Heart left ventricle (tissue), 16 donors: Measurements from ENCODE around the gene STBD1. TPM values are rescaled to one million over a fixed set of nuclear protein-coding genes. Genes with fewer than 3 reads are reported as not detected.
A peak's percentile ranks its signal among the peaks of the same experiment; 100 is the strongest.

ENCODE experiments used
- ATAC-seq, 4 donors: fragments of 200-7000 bp; cut with Tn5 transposase; one replicate each; pipeline ENCODE4 v1.9.1; 2020 to 2022; ENCODE audit warnings: moderate library complexity in 4 of 4, mild to moderate bottlenecking in 3 of 4, moderate number of reproducible peaks in 1 of 4
- DNase-seq, 5 donors: peaks; one replicate each; pipeline ENCODE4 v3.0.0-alpha.2; 2020
- H3K27ac ChIP-seq, 12 donors: fragments of 200-600 bp; sonication (generic) in 4 of 12; one replicate each; pipeline versions ENCODE4 v1.5.0 to v1.8.0; 2016 to 2022; ENCODE audit warnings: mild to moderate bottlenecking in 2 of 12
- H3K27me3 ChIP-seq, 9 donors: fragments of 200-600 bp; sonication (generic) in 2 of 9; one replicate each; pipeline versions ENCODE4 v1.5.1 to v1.8.0; 2016 to 2022; ENCODE audit warnings: mild to moderate bottlenecking in 3 of 9
- H3K36me3 ChIP-seq, 9 donors: fragments of 200-600 bp; sonication (generic) in 2 of 9; one replicate each; pipeline versions ENCODE4 v1.5.0 to v1.8.0; 2018 to 2022; ENCODE audit warnings: mild to moderate bottlenecking in 2 of 9
- H3K4me1 ChIP-seq, 12 donors: fragments of 200-600 bp; sonication (generic) in 4 of 12; one replicate each; pipeline versions ENCODE4 v1.5.0 to v1.8.0; 2016 to 2022; ENCODE audit warnings: mild to moderate bottlenecking in 3 of 12
- H3K4me3 ChIP-seq, 12 donors: fragments of 200-600 bp; sonication (generic) in 4 of 12; one replicate each; pipeline versions ENCODE4 v1.5.0 to v1.8.0; 2017 to 2022; ENCODE audit warnings: mild to moderate bottlenecking in 9 of 12, moderate library complexity in 4 of 12
- H3K9me3 ChIP-seq, 12 donors: fragments of 200-600 bp; sonication (generic) in 4 of 12; one replicate each; pipeline versions ENCODE4 v1.5.0 to v1.8.0; 2016 to 2022; ENCODE audit warnings: mild to moderate bottlenecking in 1 of 12
- CTCF ChIP-seq, 12 donors: fragments of 200-600 bp; sonication (generic) in 4 of 12; IDR thresholded peaks; one replicate each; pipeline versions ENCODE4 v1.5.0 to v1.8.0; 2018 to 2022; ENCODE audit warnings: antibody characterized with exemption in 12 of 12, mild to moderate bottlenecking in 5 of 12
- POLR2A ChIP-seq, 2 donors: fragments of 450-650 bp; IDR thresholded peaks; one replicate each; pipeline ENCODE4 v1.6.1; 2017; ENCODE audit warnings: antibody characterized with exemption in 2 of 2, mild to moderate bottlenecking in 2 of 2, moderate library complexity in 2 of 2
- WGBS, 4 donors: extraction: QIAGEN DNeasy Blood & Tissue Kit in 2 of 4; methylation state at CpG; one replicate each; pipeline versions ENCODE4 v1.1.5 to v1.1.7; 2013 to 2018; 5-methylcytosine and 5-hydroxymethylcytosine counted together
- intact Hi-C, 10 donors: fragments of 100-400 bp; cut with DNase I; formaldehyde crosslinking; loops; one replicate each; pipeline versions ENCODE4 v1.11.1 to v1.14.2; 2022
- polyA plus RNA-seq, 2 donors: library from polyadenylated mRNA; stranded (reverse); fragments of 200-250 nt; gene quantifications; one replicate each; pipeline ENCODE4 v1.2.3, GENCODE V29; 2013
- total RNA-seq, 9 donors: library from RNA; depleted of rRNA in 2 of 9; stranded (reverse); fragments of >200 nt in 2 of 9; fragmentation: NEBNext Ultra II Directional in 3 of 9; extraction: Animal tissue kit (Norgen Biotek cat#: 25700) in 3 of 9; gene quantifications; one replicate each; pipeline versions ENCODE4 v1.1.0 to v1.2.4, GENCODE V29; 2016 to 2023
- donor health status: ischemic (EF 13 %, LVEDD 7.1; RV severe dilation, severe dysfunction).
- donor health status: healthy with polysubstance abuse.
- donor health status: DM: no; HTN: yes; CAD: no.
- donor health status: DM: no; HTN: no; CAD: no.
- donor health status: ischemic (EF 25% LVEDD 6.9; RV normal size, moderate dysfunction).
- donor health status: ischemic (EF 25% LVEDD 5.7; RV mildly dilated, moderate dysfunction).
- donor health status: healthy.
- donor health status: DM: yes; HTN: yes; CAD: no.
- donor health status: ischemic (EF 35%, LVEDD 5.7; RV mildly dilated, moderate dysfunction).
- donor health status: nonischemic (EF 11% LVEDD 7.7; RV severe dilation, severe dysfunction).
- donor health status: DM: yes; HTN: yes; CAD: no.
- donor health status: PGD.
- donor health status: ischemic (EF 29% LVEDD 5.4; RV normal size, mild dysfunction).
- donor health status: nonischemic (EF 23%, LVEDD 6.1; RV moderate dilation, normal function).

The STBD1 gene
- total and polyA plus RNA-seq, 11 donors, result 16.8 to 50.8 (median 25.8) TPM

GRCh38 chr4:76305033-76305687, 1.4 kb upstream of the STBD1 start:
- intact Hi-C loops, result loop anchor here in 7 of 10 donors (5.0 to 10.0 kb wide), 10 partner anchors 50 to 128 kb away; partner anchors contain the start of genes SCARB2 (in 3 of the 7) and FAM47E (in 2 of the 7)
- no peak for DNase-seq

GRCh38 chr4:76306882-76307659, 538 bp downstream of the STBD1 start:
- TF ChIP-seq CTCF (IDR thresholded peaks at IDR 0.05) (peak in 11 of 12 donors; percentile 9 to 57 (median 33)), POLR2A (IDR thresholded peaks at IDR 0.05) (no peak)
- Histone ChIP-seq H3K4me3 (peak overlapping the region; percentile 47 to 95 (median 82)), H3K36me3 (peaks cover 0 to 24% (median 9%) of the 10 kb centered on the region in 9 donors), H3K9me3 (no peaks in the 10 kb centered on the region), H3K27me3 (no peaks in the 10 kb centered on the region), H3K27ac (peak overlapping the region; percentile 80 to 98 (median 92)), H3K4me1 (peaks cover 0 to 38% (median 17%) of the 10 kb centered on the region in 12 donors)
- ATAC-seq (peak; percentile 40 to 70 (median 60)), DNase-seq (peak; percentile 47 to 86 (median 64))
- WGBS, 4 donors, result 4 to 7% (median 5%) methylated on average over 27 to 37 of the region's 37 CpGs
- intact Hi-C loops, result loop anchor here in 8 of 10 donors (2.0 to 10.0 kb wide), 13 partner anchors 52 to 130 kb away; partner anchors contain the start of genes SCARB2 (in 4 of the 8) and FAM47E (in 2 of the 8)

More at GRCh38 chr4:76305033-76305687, 1.4 kb upstream of the STBD1 start:
- Histone ChIP-seq H3K27me3 (no peaks in the 10 kb centered on the region), H3K4me3 (peak overlapping the region in 10 of 12 donors; percentile 47 to 95 (median 85)), H3K27ac (peak overlapping the region in 7 of 12 donors; percentile 80 to 97 (median 92)), H3K9me3 (no peaks in the 10 kb centered on the region), H3K4me1 (peaks cover 0 to 49% (median 19%) of the 10 kb centered on the region in 12 donors), H3K36me3 (peaks cover 0 to 12% (median 9%) of the 10 kb centered on the region in 9 donors)
- 81 to 96% (median 92%) methylated on average over 7 of the region's 7 CpGs for WGBS, 4 donors
- TF ChIP-seq CTCF (IDR thresholded peaks at IDR 0.05), result no peak
- no peak for TF ChIP-seq POLR2A (IDR thresholded peaks at IDR 0.05)
- ATAC-seq, result no peak

GRCh38 chr4:76307660-76308014, 1.1 kb downstream of the STBD1 start:
- intact Hi-C loops, result loop anchor here in 8 of 10 donors (1.0 to 10.0 kb wide), 14 partner anchors 34 to 130 kb away; partner anchors contain the start of genes SCARB2 (in 4 of the 8) and FAM47E (in 2 of the 8)
- Histone ChIP-seq H3K27me3 (no peaks in the 10 kb centered on the region), H3K4me3 (peak overlapping the region; percentile 47 to 95 (median 82)), H3K9me3 (no peaks in the 10 kb centered on the region), H3K27ac (peak overlapping the region; percentile 80 to 98 (median 92)), H3K36me3 (peaks cover 0 to 24% (median 9%) of the 10 kb centered on the region in 9 donors), H3K4me1 (peaks cover 0 to 37% (median 17%) of the 10 kb centered on the region in 12 donors)
- TF ChIP-seq CTCF (IDR thresholded peaks at IDR 0.05), result no peak
- DNase-seq (peak in 4 of 5 donors; percentile 49 to 75 (median 64)), ATAC-seq (peak in 3 of 4 donors; percentile 10 to 31 (median 16))
- 30 to 38% (median 35%) methylated on average over 4 of the region's 4 CpGs for WGBS, 4 donors
